LNCaP clone FGC (cell line): ENCODE measurements around the gene CACNA2D3.

Experiments
- DNase-seq: peaks from one replicate; pipeline ENCODE4 v3.0.0-alpha.2; 2011; ENCODE audit warnings: low read depth
- H3K4me3 ChIP-seq: 2 replicates; pipeline ENCODE4 v1.5.1; 2011; ENCODE audit warnings: mild to moderate bottlenecking, low read depth, low read length, control low read depth
- CTCF ChIP-seq: IDR thresholded peaks from 2 replicates; pipeline ENCODE4 v1.5.1; 2012; ENCODE audit warnings: mild to moderate bottlenecking; ENCODE audit not compliant: control insufficient read depth, insufficient read depth; ENCODE audit errors: extremely low read depth

CACNA2D3 gene

GRCh38 chr3:54985856-54986255 lies 863.5 kb downstream of the CACNA2D3 start:
- no peak for TF ChIP-seq CTCF
- no peak for DNase-seq
- H3K4me3 ChIP-seq, result no peak overlapping the region

DNA sequence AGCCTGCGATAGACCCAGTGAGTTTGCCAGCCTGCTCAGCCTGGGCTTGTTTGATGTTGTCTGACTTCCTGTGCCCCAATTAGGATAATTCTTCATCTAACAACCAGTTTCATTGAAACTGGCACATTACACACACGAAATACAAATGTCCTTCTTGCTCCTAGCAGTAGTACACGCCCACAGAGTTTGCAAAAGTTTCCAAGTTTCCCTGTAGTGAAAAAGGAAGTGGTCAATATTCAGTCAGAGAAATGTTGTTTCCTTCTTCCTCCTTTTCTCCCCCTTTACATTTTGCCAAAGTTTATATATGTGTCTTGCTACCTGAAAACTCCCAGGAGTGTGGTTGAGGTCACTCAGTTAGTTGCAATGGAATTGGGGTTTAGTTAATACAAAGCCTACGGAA lies 863.9 kb downstream of the CACNA2D3 start:
- no peak for DNase-seq
- no peak for TF ChIP-seq CTCF
- no peak overlapping the region for H3K4me3 ChIP-seq

DNA sequence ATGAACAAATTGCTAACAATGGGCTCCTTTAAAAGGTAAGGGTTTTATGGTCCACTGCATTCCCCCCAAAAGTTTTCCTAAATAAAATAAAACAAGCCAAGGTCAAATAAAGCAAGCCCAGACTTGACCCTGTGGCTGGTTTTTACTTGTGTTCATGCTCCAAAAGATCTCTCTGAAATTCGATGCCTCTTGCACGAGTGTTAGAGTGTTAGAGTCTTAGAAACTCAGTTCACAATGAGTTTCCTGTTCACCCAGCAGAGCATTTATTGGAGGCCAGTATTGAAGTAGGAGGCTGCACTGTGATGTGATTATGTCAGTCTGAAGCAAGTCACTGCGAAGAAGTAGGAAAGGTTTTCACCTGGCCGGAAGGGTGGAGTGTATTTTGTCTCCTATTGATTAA lies 865.4 kb downstream of the CACNA2D3 start:
- TF ChIP-seq CTCF, result no peak
- no peak overlapping the region for H3K4me3 ChIP-seq
- no peak for DNase-seq

DNA sequence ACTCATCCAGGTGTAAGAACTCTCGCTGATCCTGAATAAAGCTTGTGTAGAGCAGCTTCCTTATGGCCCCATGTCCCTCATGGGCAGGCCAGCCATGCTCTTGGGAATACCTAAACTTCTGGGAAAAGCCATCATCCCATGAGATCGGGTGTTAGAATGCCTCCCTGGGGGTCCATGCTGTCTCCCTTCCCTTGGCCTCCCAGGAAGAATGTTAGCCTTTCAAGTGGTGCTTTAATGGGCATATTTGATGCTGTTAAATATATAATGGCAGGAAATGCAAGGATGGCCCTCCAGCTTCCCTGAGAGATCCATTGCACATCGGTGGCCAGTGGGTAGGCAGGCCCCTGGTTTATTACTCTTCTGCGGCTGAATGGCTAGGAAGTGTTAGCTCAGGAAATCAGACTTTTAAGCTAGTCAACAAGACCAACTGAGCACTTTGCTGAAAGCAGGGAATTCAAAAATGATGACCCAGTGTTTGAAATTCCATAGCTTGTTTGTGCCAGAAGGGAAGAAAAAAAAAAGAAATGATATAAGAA lies 866.0 kb downstream of the CACNA2D3 start:
- no peak for DNase-seq

GRCh38 chr3:54988838-54989630 lies 866.7 kb downstream of the CACNA2D3 start:
- H3K4me3 ChIP-seq, result no peak overlapping the region
- no peak for DNase-seq
- no peak for TF ChIP-seq CTCF

More for the DNA sequence above, 866.0 kb downstream of the CACNA2D3 start:
- H3K4me3 ChIP-seq, result no peak overlapping the region
- no peak for TF ChIP-seq CTCF

- DNase-seq, result no peak
- H3K4me3 ChIP-seq, result no peak overlapping the region
- TF ChIP-seq CTCF, result no peak
Measured at GRCh38 chr3:54994111-54994513, 871.8 kb downstream of the CACNA2D3 start.
